HG02798 (cell line): ENCODE measurements around the gene ZNF341.
A peak's percentile ranks its signal among the peaks of the same experiment; 100 is the strongest.

Experiments used
- ATAC-seq: cut with Tn5 transposase; IDR thresholded peaks from one replicate; pipeline ENCODE4 v1.9.1; 2021; ENCODE audit warnings: mild to moderate bottlenecking; ENCODE audit not compliant: unreplicated experiment, poor library complexity

Gene ZNF341

DNA sequence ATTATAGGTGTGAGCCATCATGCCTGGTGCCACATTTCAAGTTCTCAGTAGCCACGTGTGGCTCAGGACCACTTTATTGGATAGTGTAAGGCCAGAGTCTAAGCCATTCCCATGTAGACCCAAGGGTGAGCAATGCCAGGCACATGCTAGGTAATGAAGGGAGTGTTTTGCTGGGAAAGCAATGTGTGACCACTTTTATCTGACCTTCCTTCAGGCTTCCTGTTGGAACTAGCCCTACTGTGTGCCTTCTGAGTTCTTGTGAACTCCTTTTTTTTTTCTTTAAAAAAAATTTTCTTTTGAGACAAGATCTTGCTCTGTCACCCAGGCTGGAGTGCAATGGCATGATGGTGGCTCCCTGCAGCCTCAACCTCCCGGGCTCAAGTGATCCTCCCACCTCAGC, 33.3 kb downstream of the ZNF341 start:
- no peak for ATAC-seq

- no peak for ATAC-seq
Observed at GRCh38 chr20:33765592-33765991, 33.8 kb downstream of the ZNF341 start.

GRCh38 chr20:33766686-33767085, 34.9 kb downstream of the ZNF341 start:
- ATAC-seq, result no peak

- ATAC-seq, result no peak
Observed at GRCh38 chr20:33767777-33768138, 36.0 kb downstream of the ZNF341 start.

DNA sequence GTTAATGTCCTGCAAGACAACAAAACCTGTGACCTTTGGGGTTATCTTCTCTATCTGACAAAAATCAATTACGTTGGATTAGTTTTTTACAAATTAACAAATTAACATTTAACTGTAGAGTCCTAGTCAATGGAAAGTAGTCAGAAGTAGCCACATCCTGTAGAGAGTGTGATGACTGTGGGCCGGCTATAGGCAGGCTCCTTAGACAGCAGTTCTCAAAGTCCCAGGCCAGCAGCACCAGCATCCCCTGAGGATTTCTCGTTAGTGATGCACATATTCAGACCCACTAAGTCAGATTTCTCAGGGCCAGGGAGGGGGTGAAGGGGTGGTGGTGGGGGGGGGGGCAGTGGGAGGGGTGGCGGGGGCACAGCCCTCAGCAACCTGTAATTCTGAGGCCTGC, 37.2 kb downstream of the ZNF341 start:
- ATAC-seq, result no peak

GRCh38 chr20:33770005-33770404, 38.2 kb downstream of the ZNF341 start:
- ATAC-seq, result no peak

DNA sequence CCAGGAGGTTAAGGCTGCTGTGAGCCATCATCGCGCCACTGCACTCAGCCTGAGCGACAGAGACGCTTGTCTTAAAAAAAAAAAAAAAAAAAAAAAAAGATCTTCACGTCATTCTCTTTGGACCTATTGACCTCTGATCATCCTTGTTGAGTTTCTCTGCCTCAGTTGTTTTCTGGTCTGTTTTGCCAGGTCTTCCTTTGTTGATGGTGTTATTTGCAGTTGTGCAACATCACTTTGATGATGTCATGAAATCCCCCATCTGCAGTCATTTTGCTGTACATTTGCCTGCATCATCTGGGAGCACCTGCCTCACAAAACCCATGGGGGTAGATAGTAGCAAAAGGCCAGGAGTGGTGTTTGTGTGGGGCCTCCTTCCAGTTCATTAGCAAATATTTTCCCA, 40.1 kb downstream of the ZNF341 start:
- ATAC-seq, result no peak

GRCh38 chr20:33772439-33772838, 40.6 kb downstream of the ZNF341 start:
- ATAC-seq, result no peak

DNA sequence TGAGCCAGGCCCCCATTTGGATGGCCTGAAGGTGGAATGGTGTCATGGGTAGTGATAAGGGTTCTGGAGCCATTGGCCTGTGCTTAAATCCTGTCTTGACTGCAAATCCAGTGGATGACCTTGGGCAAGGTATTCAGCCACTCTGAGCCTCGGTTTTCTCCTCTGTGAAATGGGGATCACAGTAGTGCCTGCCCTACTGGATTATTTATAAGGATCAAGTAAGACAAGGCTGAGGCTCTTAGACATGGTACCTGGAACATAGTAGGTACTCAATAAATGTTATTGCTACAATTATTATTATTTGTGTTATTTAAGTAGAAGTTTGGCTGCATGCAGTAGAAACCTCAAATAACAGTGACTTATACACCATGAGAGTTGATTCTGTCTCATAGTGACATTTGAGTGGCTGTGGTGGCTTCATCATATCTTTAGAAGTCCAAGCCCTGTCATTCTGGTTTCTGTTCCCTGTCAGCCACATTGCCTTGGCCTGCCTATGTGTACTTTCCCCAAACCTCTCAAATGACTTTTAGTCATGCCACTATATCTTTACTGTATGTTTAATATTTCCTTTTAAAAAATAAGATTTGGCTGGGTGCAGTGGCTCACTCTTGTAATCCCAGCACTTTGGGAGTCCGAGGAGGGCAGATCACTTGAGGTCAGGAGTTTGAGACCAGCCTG, 41.8 kb downstream of the ZNF341 start:
- peak; percentile 63 for ATAC-seq

DNA sequence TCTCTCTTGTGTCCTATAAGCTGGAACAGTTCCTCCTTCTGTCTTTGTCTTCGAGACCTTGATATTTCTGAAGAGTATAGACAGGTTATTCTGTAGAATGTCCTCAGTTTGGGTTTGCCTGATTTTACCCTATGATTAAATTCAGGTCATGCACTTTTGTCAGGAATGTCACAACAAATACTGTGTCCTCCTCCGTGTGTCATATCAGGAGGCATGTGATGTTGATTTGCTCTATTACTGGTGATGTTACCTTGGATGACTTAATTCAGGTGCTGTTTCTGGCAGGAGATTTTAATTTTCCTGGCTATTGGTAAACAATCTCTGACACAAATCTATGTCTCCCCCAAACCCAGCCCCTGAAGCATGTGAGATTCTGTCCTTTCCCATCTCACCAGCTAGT, 46.0 kb downstream of the ZNF341 start:
- no peak for ATAC-seq

- ATAC-seq, result no peak
Observed at GRCh38 chr20:33781133-33781532, 49.3 kb downstream of the ZNF341 start.

DNA sequence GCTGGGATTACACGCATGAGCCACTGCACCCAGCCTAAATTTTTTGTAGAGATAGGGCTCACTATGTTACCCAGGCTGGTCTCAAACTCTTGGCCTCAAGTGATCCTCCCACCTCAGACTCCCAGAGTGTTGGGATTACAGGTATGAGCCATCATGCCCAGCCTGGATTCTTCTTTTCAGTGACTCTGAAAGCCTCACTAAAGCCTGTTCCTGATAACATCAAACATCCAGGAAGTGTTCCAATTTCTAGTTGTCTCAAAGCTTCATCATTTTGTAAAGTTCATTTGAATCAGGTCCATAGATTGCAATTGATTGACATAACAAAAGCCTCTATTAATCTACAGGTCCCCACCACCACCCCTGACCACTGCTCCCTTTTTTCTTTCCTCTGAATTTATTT, 50.1 kb downstream of the ZNF341 start:
- ATAC-seq, result no peak

- no peak for ATAC-seq
Observed at GRCh38 chr20:33783256-33783655, 51.5 kb downstream of the ZNF341 start.

DNA sequence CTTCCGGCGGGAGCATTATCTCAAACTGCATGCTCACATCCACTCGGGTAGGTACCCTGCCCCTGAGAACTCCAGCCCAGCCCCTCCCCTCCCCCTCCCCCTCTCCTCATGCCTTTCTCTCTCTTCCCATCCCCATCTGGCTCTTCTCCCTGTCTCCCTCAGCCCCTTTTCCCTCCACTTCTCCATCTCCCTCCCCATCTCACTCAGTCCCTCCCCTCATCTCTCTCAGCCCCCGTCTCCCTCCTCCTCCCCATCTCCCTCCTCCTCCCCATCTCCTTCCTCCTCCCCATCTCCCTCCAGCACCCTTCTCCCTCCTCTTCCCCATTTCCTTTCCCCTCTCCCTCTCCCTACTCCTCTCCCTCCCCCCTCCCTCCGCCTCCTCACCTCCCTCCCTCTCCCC, 52.0 kb downstream of the ZNF341 start:
- no peak for ATAC-seq

DNA sequence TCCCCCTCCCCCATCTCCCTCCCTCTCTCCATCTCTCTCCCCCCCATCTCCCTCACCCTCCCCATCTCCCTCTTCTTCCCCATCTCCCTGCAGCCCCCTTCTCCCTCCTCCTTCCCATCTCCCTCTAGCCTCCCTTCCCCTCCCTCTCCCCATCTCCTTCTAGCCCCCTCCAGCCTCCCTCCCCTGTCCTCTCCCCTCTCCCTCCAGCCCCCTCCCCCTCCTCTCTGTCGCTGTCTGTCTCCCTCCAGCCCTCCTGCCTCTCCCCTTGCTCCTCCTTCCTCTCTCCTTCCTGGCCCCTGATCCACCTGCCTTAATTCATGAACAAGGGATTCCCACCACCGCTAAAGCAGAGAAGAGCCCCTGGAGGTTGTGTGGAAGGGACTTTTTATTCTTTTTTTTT, 52.4 kb downstream of the ZNF341 start:
- no peak for ATAC-seq

DNA sequence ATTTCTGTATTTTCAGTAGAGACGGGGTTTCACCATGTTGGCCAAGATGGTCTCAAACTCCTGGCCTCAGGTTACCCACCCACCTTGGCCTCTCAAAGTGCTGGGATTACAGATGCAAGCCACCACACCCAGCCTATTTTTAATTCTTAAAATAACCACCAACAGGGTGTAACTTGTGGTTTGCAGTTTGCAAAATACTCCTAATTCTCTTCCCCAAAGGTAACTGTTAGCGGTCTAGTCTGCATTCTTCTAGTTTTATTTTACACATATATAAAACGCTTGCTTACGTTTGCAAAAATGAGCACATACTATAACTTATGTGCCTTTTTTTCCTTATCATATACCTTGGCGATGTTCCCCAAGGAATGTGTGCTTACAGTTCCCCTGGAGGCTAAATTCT, 53.7 kb downstream of the ZNF341 start:
- no peak for ATAC-seq

DNA sequence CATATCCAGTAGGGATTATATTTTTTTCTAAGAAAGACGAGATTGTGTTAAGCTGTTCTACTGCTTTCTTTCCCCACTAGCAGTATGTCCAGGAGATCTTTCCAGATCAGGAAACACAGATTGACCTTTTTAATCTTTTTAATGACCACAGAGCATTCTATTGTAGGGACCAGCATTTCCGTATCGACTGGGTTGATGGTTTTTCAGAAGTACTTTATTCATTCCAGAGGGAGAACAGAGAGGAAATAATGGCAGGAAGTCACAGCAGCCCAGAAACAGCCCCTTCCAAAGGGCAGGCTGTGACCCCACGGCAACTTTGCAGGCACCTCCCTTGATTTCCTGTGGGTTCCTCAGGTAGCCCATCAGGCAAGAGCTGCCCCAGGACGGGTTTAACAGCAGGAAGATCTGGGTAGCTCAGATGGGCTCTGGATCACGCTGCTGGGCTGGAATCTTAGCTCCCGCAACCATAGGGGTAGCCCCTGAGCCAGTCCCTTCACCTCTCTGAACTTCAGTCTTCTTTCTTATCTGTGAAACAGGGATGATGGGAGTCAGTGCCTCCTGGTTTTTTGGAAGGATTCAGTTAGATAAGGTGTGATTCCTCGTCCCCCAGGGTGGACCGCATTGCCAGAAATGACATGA, 55.6 kb downstream of the ZNF341 start:
- ATAC-seq, result no peak

DNA sequence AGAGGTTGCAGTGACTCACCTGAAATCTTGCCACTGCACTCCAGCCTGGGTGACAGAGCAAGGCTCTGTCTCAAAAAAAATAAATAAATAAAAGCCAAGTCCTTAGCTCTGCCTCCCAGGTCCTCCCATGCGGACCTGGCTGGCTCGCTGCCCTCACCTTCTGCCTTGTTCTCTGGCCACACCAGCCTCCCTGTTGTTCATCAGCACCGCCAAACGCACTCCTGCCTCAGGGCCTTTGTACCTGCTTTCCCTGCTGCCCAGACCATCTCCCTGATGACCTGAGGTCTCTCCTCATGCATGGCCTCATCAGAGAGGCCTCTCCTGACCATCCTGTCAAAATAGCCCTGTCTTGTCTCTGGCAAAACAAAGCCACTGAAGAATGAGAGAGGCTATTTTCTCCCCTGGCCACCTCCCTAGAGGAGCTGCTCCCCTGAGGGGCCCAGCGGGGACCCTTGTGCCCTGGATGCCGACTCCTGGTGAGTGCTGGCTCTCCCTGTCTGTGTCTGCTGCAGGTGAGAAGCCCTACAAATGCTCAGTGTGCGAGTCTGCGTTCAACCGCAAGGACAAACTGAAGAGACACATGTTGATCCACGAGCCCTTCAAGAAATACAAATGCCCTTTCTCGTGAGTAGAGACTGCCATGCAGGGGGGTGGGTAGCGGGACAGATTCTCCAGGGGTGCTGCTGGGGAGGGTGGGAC, 56.7 kb downstream of the ZNF341 start:
- ATAC-seq, result no peak

DNA sequence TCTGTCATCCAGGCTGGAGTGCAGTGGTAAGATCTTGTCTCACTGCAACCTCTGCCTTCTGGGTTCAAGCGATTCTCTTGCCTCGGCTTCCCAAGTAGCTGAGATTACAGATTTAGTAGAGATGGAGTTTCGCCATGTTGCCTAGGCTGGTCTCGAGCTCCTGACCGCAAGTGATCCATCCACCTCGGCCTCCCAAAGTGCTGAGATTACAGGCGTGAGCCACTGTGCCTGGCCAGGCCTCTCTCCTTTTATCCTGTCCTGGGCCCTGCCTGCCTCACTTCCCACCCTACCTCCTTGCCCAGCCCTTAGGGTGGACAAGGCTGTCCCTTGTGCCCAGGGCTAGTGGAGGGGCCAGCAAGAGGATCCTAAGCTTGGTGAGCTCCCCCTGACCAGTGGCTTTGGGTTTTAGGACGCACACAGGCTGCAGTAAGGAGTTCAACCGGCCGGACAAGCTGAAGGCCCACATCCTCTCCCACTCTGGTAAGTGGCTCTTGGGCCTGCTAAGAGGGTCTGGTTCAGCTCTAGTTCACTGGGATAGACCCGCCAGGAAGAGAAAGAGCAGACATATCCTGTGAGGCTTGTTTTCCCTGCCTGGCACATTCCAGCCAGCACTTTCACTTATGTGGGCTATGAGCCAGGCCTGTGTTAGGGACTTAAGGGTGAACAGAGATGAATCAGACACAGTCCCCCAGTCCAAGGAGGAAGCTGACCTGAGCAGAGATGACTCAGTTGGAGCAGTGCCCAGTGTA, 57.5 kb downstream of the ZNF341 start:
- ATAC-seq, result no peak

GRCh38 chr20:33789858-33790182, 58.0 kb downstream of the ZNF341 start:
- ATAC-seq, result no peak

DNA sequence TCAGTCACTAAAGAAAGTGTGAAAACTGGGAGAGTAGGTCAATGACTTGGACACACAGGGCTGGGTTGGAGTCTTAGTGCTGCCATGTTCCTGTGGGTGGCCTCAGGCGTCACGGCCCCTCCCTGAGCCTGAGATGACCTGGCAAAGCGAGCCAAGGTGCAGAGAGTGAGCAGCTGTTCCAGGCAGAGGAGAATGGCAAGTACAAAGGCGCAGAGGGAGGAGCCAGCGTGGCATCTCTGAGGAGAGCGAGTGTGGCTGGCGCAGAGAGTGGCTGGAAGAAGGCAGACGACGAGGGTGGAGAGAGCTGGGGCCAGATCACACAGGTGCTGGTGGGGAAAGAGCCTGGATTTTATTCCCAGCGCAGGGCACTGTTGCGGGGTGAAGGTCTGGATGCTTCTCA, 58.8 kb downstream of the ZNF341 start:
- ATAC-seq, result no peak
